AG04450 (cell line): ENCODE measurements around the gene TRAPPC1. TPM values are rescaled to one million over a fixed set of nuclear protein-coding genes. Genes with fewer than 3 reads are reported as not detected.

ENCODE experiments used
- CTCF ChIA-PET: fragments of 300-600, 350-600 bp; formaldehyde crosslinking; extraction: SDS; loops from one replicate; lab custom pipeline; 2022; ENCODE audit warnings: antibody characterized with exemption, inconsistent platforms; lab: Charles Lee
- POLR2A ChIA-PET: fragments of 350-600 bp; formaldehyde crosslinking; extraction: SDS; loops from one replicate; lab custom pipeline; 2021; ENCODE audit warnings: antibody characterized with exemption, inconsistent platforms; lab: Yijun Ruan, JAX
- DNase-seq: peaks from one replicate; pipeline ENCODE4 v3.0.0-alpha.2; 2011; ENCODE audit warnings: low read depth, low spot score
- H3K27ac ChIP-seq: one replicate; pipeline ENCODE4 v1.5.1; 2012; ENCODE audit warnings: low read depth, low read length, control low read depth
- H3K27me3 ChIP-seq: one replicate; pipeline ENCODE4 v1.6.0; 2012; ENCODE audit warnings: low read length; ENCODE audit not compliant: control insufficient read depth, insufficient read depth
- H3K4me3 ChIP-seq: 2 replicates; pipeline ENCODE4 v1.5.1; 2011; ENCODE audit warnings: mild to moderate bottlenecking, low read depth, low read length, control low read depth
- H3K9me3 ChIP-seq: 2 replicates; pipeline ENCODE4 v1.5.1; 2012; ENCODE audit warnings: low read length; ENCODE audit not compliant: control insufficient read depth, insufficient read depth
- polyA plus RNA-seq: library from polyadenylated mRNA; depleted of rRNA; stranded (reverse); fragments of >200 nt; gene quantifications from 2 replicates; pipeline ENCODE4 v1.2.3, GENCODE V29; 2011
- TF ChIP-seq, protein P1 (sequence below): IDR thresholded peaks from 2 replicates; pipeline ENCODE4 v1.5.1; 2011; ENCODE audit warnings: low read depth, low read length, control low read depth, inconsistent platforms

Gene TRAPPC1
- polyA plus RNA-seq, 1 experiment = 202 TPM

DNA sequence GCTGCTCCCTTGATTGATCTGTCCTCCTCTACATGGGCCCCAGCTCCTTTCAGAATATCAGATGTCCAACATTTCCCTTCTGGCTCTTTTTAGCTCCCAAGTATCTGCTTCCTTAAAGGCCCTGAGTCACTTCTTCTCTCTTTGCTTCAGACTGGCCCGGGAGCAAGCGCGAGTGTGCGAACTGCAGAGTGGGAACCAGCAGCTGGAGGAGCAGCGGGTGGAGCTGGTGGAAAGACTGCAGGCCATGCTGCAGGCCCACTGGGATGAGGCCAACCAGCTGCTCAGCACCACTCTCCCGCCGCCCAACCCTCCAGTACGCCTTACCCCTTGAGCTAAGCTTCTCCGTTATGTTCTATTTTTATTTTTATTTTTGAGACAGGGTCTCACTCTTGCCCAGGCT, 12.6 kb upstream of the TRAPPC1 start:
- TF ChIP-seq, protein P1, sequence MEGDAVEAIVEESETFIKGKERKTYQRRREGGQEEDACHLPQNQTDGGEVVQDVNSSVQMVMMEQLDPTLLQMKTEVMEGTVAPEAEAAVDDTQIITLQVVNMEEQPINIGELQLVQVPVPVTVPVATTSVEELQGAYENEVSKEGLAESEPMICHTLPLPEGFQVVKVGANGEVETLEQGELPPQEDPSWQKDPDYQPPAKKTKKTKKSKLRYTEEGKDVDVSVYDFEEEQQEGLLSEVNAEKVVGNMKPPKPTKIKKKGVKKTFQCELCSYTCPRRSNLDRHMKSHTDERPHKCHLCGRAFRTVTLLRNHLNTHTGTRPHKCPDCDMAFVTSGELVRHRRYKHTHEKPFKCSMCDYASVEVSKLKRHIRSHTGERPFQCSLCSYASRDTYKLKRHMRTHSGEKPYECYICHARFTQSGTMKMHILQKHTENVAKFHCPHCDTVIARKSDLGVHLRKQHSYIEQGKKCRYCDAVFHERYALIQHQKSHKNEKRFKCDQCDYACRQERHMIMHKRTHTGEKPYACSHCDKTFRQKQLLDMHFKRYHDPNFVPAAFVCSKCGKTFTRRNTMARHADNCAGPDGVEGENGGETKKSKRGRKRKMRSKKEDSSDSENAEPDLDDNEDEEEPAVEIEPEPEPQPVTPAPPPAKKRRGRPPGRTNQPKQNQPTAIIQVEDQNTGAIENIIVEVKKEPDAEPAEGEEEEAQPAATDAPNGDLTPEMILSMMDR = no peak
- CTCF ChIA-PET = interaction anchor here (0.6 to 2.0 kb wide), 4 partner anchors 33 to 113 kb away, joined by 3 to 6 read pairs (median 4); no protein-coding TSS in a partner anchor
- Histone ChIP-seq H3K9me3 (no peaks in the 10 kb centered on the region; the same call in 1 of the 2 replicates), H3K27ac (no peak overlapping the region), H3K4me3 (no peak overlapping the region), H3K27me3 (no peaks in the 10 kb centered on the region)
- POLR2A ChIA-PET = interaction anchor here (1.2 kb wide), 1 partner anchor 102 kb away, joined by 3 read pairs; no protein-coding TSS in a partner anchor
- DNase-seq = no peak

DNA sequence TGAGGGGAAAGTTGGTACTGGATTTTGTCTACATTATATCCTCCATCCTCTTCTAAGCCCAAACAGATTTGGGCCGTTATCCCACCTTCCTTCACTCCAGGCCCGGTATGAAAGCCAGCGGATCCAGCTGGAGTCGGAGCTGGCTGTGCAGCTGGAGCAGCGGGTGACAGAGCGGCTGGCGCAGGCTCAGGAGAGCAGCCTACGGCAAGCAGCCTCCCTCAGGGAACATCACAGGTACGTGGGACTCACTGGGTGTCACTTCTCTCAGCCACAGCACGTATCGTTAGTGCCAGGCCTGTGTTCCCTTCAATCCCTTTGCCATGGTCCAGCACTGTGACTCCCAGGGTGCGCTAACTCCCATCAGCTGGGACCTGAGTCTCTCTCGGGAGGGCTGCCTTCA, 11.5 kb upstream of the TRAPPC1 start:
- Histone ChIP-seq H3K4me3 (no peak overlapping the region), H3K9me3 (no peaks in the 10 kb centered on the region; the same call in 1 of the 2 replicates), H3K27me3 (no peaks in the 10 kb centered on the region), H3K27ac (no peak overlapping the region)
- ChIA-PET POLR2A (no interaction called here), CTCF (interaction anchor here (0.9 to 2.0 kb wide), 2 partner anchors 13 to 47 kb away, joined by 6 to 8 read pairs; no protein-coding TSS in a partner anchor)
- TF ChIP-seq, protein P1 = no peak
- DNase-seq = no peak

DNA sequence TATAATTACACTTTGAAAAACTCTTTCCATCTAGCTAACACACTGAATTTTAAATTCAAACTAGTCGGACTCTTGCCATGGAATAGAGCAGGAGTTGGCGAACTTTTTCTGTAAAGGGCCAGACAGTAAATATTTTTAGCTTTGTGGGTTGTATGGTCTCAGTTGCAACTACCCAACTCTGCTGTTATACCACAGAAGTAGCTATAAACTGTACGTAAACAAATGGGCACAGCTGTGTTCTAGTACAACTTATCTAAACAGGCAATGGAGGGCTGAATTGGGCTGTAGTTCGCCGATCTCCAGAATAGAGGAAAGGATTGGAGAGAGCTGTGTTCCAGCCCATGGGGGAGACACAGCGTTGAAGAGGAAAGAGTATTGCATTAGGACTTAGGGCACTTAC, 9.0 kb upstream of the TRAPPC1 start:
- H3K27me3 ChIP-seq = no peaks in the 10 kb centered on the region
- H3K9me3 ChIP-seq = no peaks in the 10 kb centered on the region; the same call in 1 of the 2 replicates
- no peak overlapping the region for H3K27ac ChIP-seq
- no peak for DNase-seq
- H3K4me3 ChIP-seq = no peak overlapping the region
- TF ChIP-seq, protein P1 = no peak
- ChIA-PET POLR2A (no interaction called here), CTCF (interaction anchor here (1.0 to 1.4 kb wide), 3 partner anchors 9 to 117 kb away, joined by 3 to 4 read pairs (median 3); partner anchors contain the start of genes CNTROB and TRAPPC1)

- H3K4me3 ChIP-seq = no peak overlapping the region
- no peak overlapping the region for H3K27ac ChIP-seq
- DNase-seq = no peak
- TF ChIP-seq, protein P1 = no peak
- POLR2A ChIA-PET = interaction anchor here (0.6 to 1.1 kb wide), 2 partner anchors 9 to 80 kb away, joined by 3 read pairs; no protein-coding TSS in a partner anchor
- CTCF ChIA-PET = interaction anchor here (1.0 to 1.4 kb wide), 5 partner anchors 8 to 118 kb away, joined by 3 to 7 read pairs (median 3); partner anchors contain the start of genes CNTROB and TRAPPC1
- no peaks in the 10 kb centered on the region for H3K27me3 ChIP-seq
- no peaks in the 10 kb centered on the region; the same call in 1 of the 2 replicates for H3K9me3 ChIP-seq
These were observed 8.3 kb upstream of the TRAPPC1 start for GRCh38 chr17:7940034-7940433.

DNA sequence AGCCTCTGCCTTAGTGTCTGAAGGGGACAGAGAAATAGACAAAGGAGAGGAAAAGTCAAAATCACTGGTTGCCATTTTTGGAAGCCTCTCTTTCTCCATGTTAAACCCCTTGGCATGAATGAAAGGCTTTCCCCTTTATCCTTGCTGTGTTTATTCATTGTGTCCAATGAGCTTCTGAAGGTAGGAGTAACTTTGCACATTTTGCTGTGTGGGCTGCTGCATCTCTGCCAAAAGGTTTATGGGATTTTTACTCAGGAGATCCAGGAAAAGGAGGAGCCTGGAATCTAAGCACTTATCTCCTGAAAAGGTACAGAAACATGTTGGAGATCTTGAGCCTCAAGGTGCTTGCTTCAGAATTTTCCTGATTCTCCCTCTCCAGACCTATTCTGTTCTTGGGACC, 4.1 kb upstream of the TRAPPC1 start:
- ChIA-PET POLR2A (no interaction called here), CTCF (interaction anchor here (0.6 to 4.6 kb wide), 4 partner anchors 20 to 106 kb away, joined by 3 to 21 read pairs (median 4); no protein-coding TSS in a partner anchor)
- no peak for DNase-seq
- Histone ChIP-seq H3K9me3 (no peaks in the 10 kb centered on the region), H3K27me3 (no peaks in the 10 kb centered on the region), H3K4me3 (no peak overlapping the region), H3K27ac (no peak overlapping the region)
- TF ChIP-seq, protein P1 = no peak
